K562 (cell line): ENCODE measurements around the gene FRAT2. TPM values are rescaled to one million over a fixed set of nuclear protein-coding genes. Genes with fewer than 3 reads are reported as not detected.

ENCODE experiments used
- ATAC-seq: fragments of 200-7000 bp; cut with Tn5 transposase; 3 replicates; pipeline ENCODE4 v1.9.1; 2020; ENCODE audit warnings: moderate library complexity
- BruUV-seq: library from RNA; stranded (reverse); fragments of 400-500 nt; replicated peaks from 2 replicates; lab custom pipeline; 2021; lab: Mats Ljungman, UMichigan
- CTCF ChIA-PET: fragments of 300-600 bp; formaldehyde crosslinking; extraction: SDS; loops from one replicate; lab custom pipeline; 2021; ENCODE audit warnings: low intra/inter-chr PET ratio; lab: Yijun Ruan, JAX
- POLR2A ChIA-PET: fragments of 300-600, 350-650 bp; sonication (Branson Sonifier 250); formaldehyde crosslinking; extraction: SDS; loops from one replicate; lab custom pipeline; 2021; ENCODE audit warnings: antibody characterized with exemption, inconsistent platforms; lab: Yijun Ruan, JAX
- DNase-seq, 4 experiments: peaks; one replicate each; pipeline versions ENCODE4 v3.0.0 to v3.0.0-alpha.2; 2011 to 2018; ENCODE audit warnings: low spot score in 3 of 4, mixed read lengths in 3 of 4; ENCODE audit errors: extremely low read depth in 1 of 4
- FAIRE-seq: peaks from 2 replicates; lab custom pipeline; 2011; peaks lifted over from hg19 to GRCh38; lab: Jason Lieb, UNC
- H2AFZ ChIP-seq: 2 replicates; pipeline ENCODE4 v1.6.0; 2011; ENCODE audit warnings: low read depth, low read length, control low read depth, inconsistent platforms
- H3K27ac ChIP-seq: fragments of 200-600 bp; 3 replicates; pipeline ENCODE4 v1.8.0; 2011; ENCODE audit warnings: low read depth, mild to moderate bottlenecking, control low read depth, inconsistent platforms, low read length, moderate library complexity, mixed read lengths; ENCODE audit errors: extremely low read depth
- H3K27me3 ChIP-seq, 2 experiments: fragments of 300-600 bp in 1 of 2; 2 replicates in 1 of 2; 3 replicates in 1 of 2; pipeline versions ENCODE4 v1.6.0 to v1.8.0; 2011; ENCODE audit warnings: inconsistent platforms in 2 of 2, low read length in 2 of 2, mild to moderate bottlenecking in 1 of 2, mixed read lengths in 1 of 2, moderate library complexity in 1 of 2; ENCODE audit not compliant: control insufficient read depth in 2 of 2, insufficient read depth in 2 of 2
- H3K36me3 ChIP-seq: fragments of 300-600 bp; 3 replicates; pipeline ENCODE4 v1.8.0; 2011; ENCODE audit warnings: mild to moderate bottlenecking, low read length, inconsistent platforms; ENCODE audit not compliant: control insufficient read depth, insufficient read depth
- H3K4me1 ChIP-seq, 2 experiments: fragments of 200-600 bp in 1 of 2; replicated peaks in 1 of 2; 2 replicates in 1 of 2; 3 replicates in 1 of 2; pipeline versions ENCODE4 v1.5.1 to v1.8.0; 2011; ENCODE audit warnings: inconsistent platforms in 2 of 2, low read length in 2 of 2, mild to moderate bottlenecking in 1 of 2, mixed read lengths in 1 of 2, moderate library complexity in 1 of 2; ENCODE audit not compliant: control insufficient read depth in 2 of 2, insufficient read depth in 2 of 2
- H3K4me2 ChIP-seq: 2 replicates; pipeline ENCODE4 v1.6.1; 2011; ENCODE audit warnings: low read length, control low read depth, inconsistent platforms, mixed read lengths; ENCODE audit not compliant: insufficient read depth
- H3K4me3 ChIP-seq: fragments of 200-600 bp; sonication (generic), shearing (Covaris generic); 2 replicates; pipeline ENCODE4 v1.5.1; 2016; ENCODE audit warnings: control low read depth, inconsistent platforms
- H3K79me2 ChIP-seq: fragments of 200-600 bp; 3 replicates; pipeline ENCODE4 v1.8.0; 2011; ENCODE audit warnings: low read length, inconsistent platforms; ENCODE audit not compliant: control insufficient read depth, insufficient read depth
- H3K9ac ChIP-seq, 2 experiments: 2 replicates each; pipeline versions ENCODE4 v1.6.0 to v1.6.1; 2011; ENCODE audit warnings: low read depth in 2 of 2, low read length in 2 of 2, control low read depth in 1 of 2, inconsistent platforms in 1 of 2, mild to moderate bottlenecking in 1 of 2, mixed read lengths in 1 of 2; ENCODE audit not compliant: insufficient read depth in 1 of 2
- H3K9me1 ChIP-seq: one replicate; pipeline ENCODE4 v1.6.0; 2011; ENCODE audit warnings: inconsistent platforms, mild to moderate bottlenecking, low read length, moderate library complexity; ENCODE audit not compliant: control insufficient read depth, insufficient read depth
- H3K9me3 ChIP-seq: replicated peaks from 2 replicates; pipeline ENCODE4 v1.5.1; 2011; ENCODE audit warnings: low read depth, low read length, inconsistent platforms; ENCODE audit not compliant: control insufficient read depth, insufficient read depth
- H4K20me1 ChIP-seq: replicated peaks from 2 replicates; pipeline ENCODE4 v1.6.1; 2011; ENCODE audit warnings: low read length, inconsistent platforms, mixed read lengths; ENCODE audit not compliant: control insufficient read depth, insufficient read depth
- ASH1L ChIP-seq: fragments of 450-650 bp; IDR thresholded peaks from 2 replicates; pipeline ENCODE4 v1.6.1; 2018; ENCODE audit warnings: borderline replicate concordance, mild to moderate bottlenecking, low read depth; ENCODE audit not compliant: partially characterized antibody
- DDX20 ChIP-seq: fragments of 450-650 bp; IDR thresholded peaks from 2 replicates; pipeline ENCODE4 v1.6.1; 2016; ENCODE audit warnings: missing genetic modification characterization, low read depth, mild to moderate bottlenecking, missing compliant biosample characterization, moderate library complexity
- ETS2 ChIP-seq: IDR thresholded peaks from 2 replicates; pipeline ENCODE4 v1.6.1; 2016; ENCODE audit warnings: borderline replicate concordance, missing genetic modification characterization, mild to moderate bottlenecking, moderate library complexity, missing compliant biosample characterization; ENCODE audit not compliant: poor library complexity, severe bottlenecking
- GATAD2B ChIP-seq: fragments of 450-650 bp; IDR thresholded peaks from 2 replicates; pipeline ENCODE4 v1.6.1; 2017; ENCODE audit warnings: mild to moderate bottlenecking, borderline replicate concordance
- HDAC1 ChIP-seq, 2 experiments: fragments of 450-650 bp; IDR thresholded peaks; 2 replicates each; pipeline ENCODE4 v1.6.1; 2016 to 2017; ENCODE audit warnings: inconsistent platforms in 1 of 2, mild to moderate bottlenecking in 1 of 2, moderate library complexity in 1 of 2
- KDM2B ChIP-seq: fragments of 250-450 bp; sonication (Bioruptor Pico); IDR thresholded peaks from 2 replicates; pipeline ENCODE4 v1.8.0; 2021; ENCODE audit warnings: mild to moderate bottlenecking, moderate library complexity
- KHSRP ChIP-seq: fragments of 450-650 bp; IDR thresholded peaks from 2 replicates; pipeline ENCODE4 v1.6.1; 2017
- KLF16 ChIP-seq: IDR thresholded peaks from 2 replicates; pipeline ENCODE4 v1.6.1; 2016; ENCODE audit warnings: antibody characterized with exemption
- SFPQ ChIP-seq: fragments of 200-400 bp; formaldehyde crosslinking; IDR thresholded peaks from 2 replicates; pipeline ENCODE4 v1.6.1; 2017; ENCODE audit warnings: mild to moderate bottlenecking, low read depth, low read length, moderate library complexity
- TCFL5 ChIP-seq: fragments of 250-450 bp; sonication (Bioruptor Pico); conservative IDR thresholded peaks from 2 replicates; pipeline ENCODE4 v1.6.1; 2021; ENCODE audit warnings: mild to moderate bottlenecking, moderate library complexity, matching md5 sums
- WHSC1 ChIP-seq: IDR thresholded peaks from one replicate; pipeline ENCODE4 v1.6.1; 2012; ENCODE audit warnings: low read length, control low read depth, inconsistent platforms
- WGBS: fragments of 100-300 bp; shearing (Covaris generic); methylation state at CpG from one replicate; pipeline ENCODE4 v1.1.6; 2016; ENCODE audit warnings: low coverage, mixed read lengths; ENCODE audit not compliant: insufficient coverage; ENCODE audit errors: missing lambda C conversion rate; 5-methylcytosine and 5-hydroxymethylcytosine counted together
- in situ Hi-C: fragments of 300-500 bp; cut with MboI; formaldehyde crosslinking; loops from 4 replicates; pipeline ENCODE4 v1.15.0; 2018; ENCODE audit warnings: inconsistent platforms, mixed read lengths
- intact Hi-C: fragments of 100-400 bp; cut with micrococcal nuclease; formaldehyde crosslinking; loops from 2 replicates; pipeline ENCODE4 v1.14.2; 2022
- polyA plus RNA-seq, 8 experiments: library from polyadenylated mRNA; depleted of rRNA in 4 of 8; stranded (reverse) in 5 of 8; unstranded in 3 of 8; fragments of >200 nt; fragmentation: Nextera tagmentation in 2 of 8; fragmentation: Illumina TruSeq in 1 of 8; extraction: Ambion mirVana in 2 of 8; extraction: Trizol in 1 of 8; gene quantifications; 2 replicates each; pipeline versions ENCODE4 v1.2.1 to v1.2.3, GENCODE V29; 2011 to 2014; ENCODE audit warnings: inconsistent platforms in 1 of 8, missing spikeins in 1 of 8
- total RNA-seq, 7 experiments: library from RNA; depleted of rRNA in 6 of 7; stranded (reverse); fragments of >200 nt in 6 of 7; fragmentation: Illumina TruSeq in 2 of 7; extraction: Trizol in 2 of 7; gene quantifications; 2 replicates each; pipeline versions ENCODE4 v1.2.1 to v1.2.3, GENCODE V29; 2011 to 2021; ENCODE audit warnings: low replicate concordance in 1 of 7

The FRAT2 gene
- total and polyA plus RNA-seq, 9 of the 15 experiments (the other 6 are each of a cell fraction or from before 2014, with no cell fraction given) = 4.3 to 31.7 (median 19.5) TPM

- in situ Hi-C loops = no loop called here
- Histone ChIP-seq H3K79me2 (no peaks in the 10 kb centered on the region), H3K9me1 (no peaks in the 10 kb centered on the region), H3K4me1 (peaks cover 5 to 8% of the 10 kb centered on the region in 2 experiments; a peak in 3 of 5 replicates), H3K9me3 (no peaks in the 10 kb centered on the region), H3K4me2 (no peak overlapping the region), H3K27ac (no peak overlapping the region), H3K36me3 (no peaks in the 10 kb centered on the region), H3K27me3 (no peaks in the 10 kb centered on the region), H3K4me3 (no peak overlapping the region), H3K9ac (no peak overlapping the region; a peak in 2 of 4 replicates), H2AFZ (peak overlapping the region; percentile 53; the same call in 1 of the 2 replicates), H4K20me1 (no peaks in the 10 kb centered on the region)
- CTCF ChIA-PET = no interaction called here
- ATAC-seq = peak; percentile 34
- whole genome bisulfite sequencing = 51% methylated on average over 9 of the region's 10 CpGs
- intact Hi-C loops = no loop called here
- POLR2A ChIA-PET = interaction anchor here (1.2 kb wide), 1 partner anchor 24 kb away, joined by 3 read pairs; no protein-coding TSS in a partner anchor
- no TSS peak for BruUV-seq
- TF ChIP-seq ETS2 (tag) = no peak
- no peak for TF ChIP-seq SFPQ
- no peak for TF ChIP-seq WHSC1
- TF ChIP-seq HDAC1 (IDR thresholded peaks at IDR 0.05) = no peak
- TF ChIP-seq GATAD2B = no peak
- TF ChIP-seq ASH1L = no peak
- TF ChIP-seq TCFL5 (CRISPR knock-in tag) = no peak
- no peak for TF ChIP-seq KDM2B (CRISPR knock-in tag)
- no peak for TF ChIP-seq KLF16
- TF ChIP-seq DDX20 (tag) = no peak
- TF ChIP-seq KHSRP = no peak
- no peak for DNase-seq
- no peak for FAIRE-seq
These were observed 26.4 kb downstream of the FRAT2 start for GRCh38 chr10:97307866-97308780.
